ENCODE results near the gene SLC6A5.

Gene SLC6A5

DNA sequence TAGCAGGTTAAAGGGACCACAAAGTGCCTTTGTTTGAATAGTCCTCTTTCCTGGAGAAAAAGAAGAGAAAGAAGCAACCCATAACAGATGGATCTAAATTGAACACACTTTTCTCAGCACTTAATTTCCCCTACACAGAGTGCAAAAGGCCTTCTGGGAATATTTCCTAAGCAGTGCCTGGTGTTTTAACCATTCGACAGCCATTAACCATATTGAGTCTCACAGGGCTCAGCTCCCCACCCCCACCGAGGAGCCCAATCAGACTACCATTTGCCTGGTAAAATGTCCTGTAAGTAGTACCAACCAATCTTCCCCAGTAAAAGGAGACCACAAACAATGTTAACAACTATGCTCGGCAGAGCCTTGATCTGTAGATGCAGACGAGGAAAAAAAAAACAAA is 40.7 kb upstream of the SLC6A5 start:
- no peaks in the 10 kb centered on the region for H4K20me1 ChIP-seq (ENCODE audit: insufficient read depth, low read length)
- no peaks in the 10 kb centered on the region for H3F3A ChIP-seq (ENCODE audit: insufficient read depth, low read length)
- no peaks in the 10 kb centered on the region for H3K4me1 ChIP-seq (ENCODE audit: insufficient read depth, low read length, severe bottlenecking)
- no peaks in the 10 kb centered on the region for H3K9me2 ChIP-seq (ENCODE audit: low read depth, low read length)
- no peaks in the 10 kb centered on the region for H3K9me3 ChIP-seq (ENCODE audit: low read length)
- H2AFZ ChIP-seq (ENCODE audit: low read length), result no peak overlapping the region
- H3K4me2 ChIP-seq (ENCODE audit: low read length), result no peak overlapping the region
- no peak overlapping the region for H3K9ac ChIP-seq (ENCODE audit: low read length)
- no peaks in the 10 kb centered on the region for H3K36me3 ChIP-seq (ENCODE audit: insufficient read depth, low read length)
- TF ChIP-seq, protein P1, sequence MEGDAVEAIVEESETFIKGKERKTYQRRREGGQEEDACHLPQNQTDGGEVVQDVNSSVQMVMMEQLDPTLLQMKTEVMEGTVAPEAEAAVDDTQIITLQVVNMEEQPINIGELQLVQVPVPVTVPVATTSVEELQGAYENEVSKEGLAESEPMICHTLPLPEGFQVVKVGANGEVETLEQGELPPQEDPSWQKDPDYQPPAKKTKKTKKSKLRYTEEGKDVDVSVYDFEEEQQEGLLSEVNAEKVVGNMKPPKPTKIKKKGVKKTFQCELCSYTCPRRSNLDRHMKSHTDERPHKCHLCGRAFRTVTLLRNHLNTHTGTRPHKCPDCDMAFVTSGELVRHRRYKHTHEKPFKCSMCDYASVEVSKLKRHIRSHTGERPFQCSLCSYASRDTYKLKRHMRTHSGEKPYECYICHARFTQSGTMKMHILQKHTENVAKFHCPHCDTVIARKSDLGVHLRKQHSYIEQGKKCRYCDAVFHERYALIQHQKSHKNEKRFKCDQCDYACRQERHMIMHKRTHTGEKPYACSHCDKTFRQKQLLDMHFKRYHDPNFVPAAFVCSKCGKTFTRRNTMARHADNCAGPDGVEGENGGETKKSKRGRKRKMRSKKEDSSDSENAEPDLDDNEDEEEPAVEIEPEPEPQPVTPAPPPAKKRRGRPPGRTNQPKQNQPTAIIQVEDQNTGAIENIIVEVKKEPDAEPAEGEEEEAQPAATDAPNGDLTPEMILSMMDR (IDR thresholded peaks at IDR 0.05; ENCODE audit: low read length), result no peak
- TF ChIP-seq EZH2 (IDR thresholded peaks at IDR 0.05; ENCODE audit: borderline replicate concordance, low read length), result no peak
- no peaks in the 10 kb centered on the region for H3K79me2 ChIP-seq (ENCODE audit: insufficient read depth, low read length)
- H3K27ac ChIP-seq (ENCODE audit: low read depth, low read length, poor library complexity, severe bottlenecking), result no peak overlapping the region
- no peak overlapping the region for H3K4me3 ChIP-seq (ENCODE audit: low read depth, low read length, poor library complexity, severe bottlenecking)
- no peaks in the 10 kb centered on the region for H3K27me3 ChIP-seq (ENCODE audit: insufficient read depth, low read length)

DNA sequence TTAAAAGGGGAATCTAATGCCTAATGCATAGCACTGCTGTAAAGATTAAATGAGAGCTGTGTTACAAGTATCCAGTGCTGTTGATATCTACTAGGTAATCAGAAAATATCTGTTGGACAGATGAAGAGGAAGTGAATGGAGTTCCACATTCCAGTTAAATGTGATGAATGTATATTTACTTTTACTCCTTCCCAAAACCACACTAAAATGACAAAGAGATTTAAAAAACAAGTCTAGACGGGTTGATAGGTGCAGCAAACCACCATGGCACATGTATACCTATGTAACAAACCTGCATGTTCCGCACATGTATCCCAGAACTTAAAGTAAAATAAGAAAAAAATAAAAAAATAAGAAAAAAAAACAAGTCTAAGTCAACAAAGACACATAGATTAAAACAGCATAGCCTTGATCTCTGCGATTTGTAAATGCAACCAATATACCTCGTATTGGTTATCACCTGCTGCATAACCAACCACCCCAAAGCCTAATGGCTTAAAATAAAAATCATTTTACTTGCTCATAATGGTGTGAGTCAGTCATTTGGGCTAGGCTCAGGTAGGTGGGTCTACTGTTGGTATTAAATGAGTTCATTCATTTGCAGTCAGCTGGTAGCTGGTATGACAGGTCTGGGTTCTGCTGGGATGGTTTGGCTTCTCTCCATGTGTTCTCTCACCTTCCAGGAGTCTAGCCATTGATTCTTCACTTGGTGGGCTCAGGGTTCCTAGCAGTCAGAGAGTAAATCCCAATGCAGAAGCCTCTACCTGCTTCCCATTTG is 39.7 kb upstream of the SLC6A5 start:
- Histone ChIP-seq H3K9me2 (ENCODE audit: low read depth, low read length) (no peaks in the 10 kb centered on the region), H3K27ac (ENCODE audit: low read depth, low read length, poor library complexity, severe bottlenecking) (no peak overlapping the region), H3K4me3 (ENCODE audit: low read depth, low read length, poor library complexity, severe bottlenecking) (no peak overlapping the region), H3K9ac (ENCODE audit: low read length) (no peak overlapping the region), H4K20me1 (ENCODE audit: insufficient read depth, low read length) (no peaks in the 10 kb centered on the region), H3K4me1 (ENCODE audit: insufficient read depth, low read length, severe bottlenecking) (no peaks in the 10 kb centered on the region), H3K9me3 (ENCODE audit: low read length) (no peaks in the 10 kb centered on the region), H3K27me3 (ENCODE audit: insufficient read depth, low read length) (no peaks in the 10 kb centered on the region), H3K4me2 (ENCODE audit: low read length) (no peak overlapping the region), H3K79me2 (ENCODE audit: insufficient read depth, low read length) (no peaks in the 10 kb centered on the region), H3K36me3 (ENCODE audit: insufficient read depth, low read length) (no peaks in the 10 kb centered on the region), H3F3A (ENCODE audit: insufficient read depth, low read length) (no peaks in the 10 kb centered on the region), H2AFZ (ENCODE audit: low read length) (no peak overlapping the region)
- no peak for TF ChIP-seq EZH2 (IDR thresholded peaks at IDR 0.05; ENCODE audit: borderline replicate concordance, low read length)
- TF ChIP-seq, protein P1 (IDR thresholded peaks at IDR 0.05; ENCODE audit: low read length), result no peak

DNA sequence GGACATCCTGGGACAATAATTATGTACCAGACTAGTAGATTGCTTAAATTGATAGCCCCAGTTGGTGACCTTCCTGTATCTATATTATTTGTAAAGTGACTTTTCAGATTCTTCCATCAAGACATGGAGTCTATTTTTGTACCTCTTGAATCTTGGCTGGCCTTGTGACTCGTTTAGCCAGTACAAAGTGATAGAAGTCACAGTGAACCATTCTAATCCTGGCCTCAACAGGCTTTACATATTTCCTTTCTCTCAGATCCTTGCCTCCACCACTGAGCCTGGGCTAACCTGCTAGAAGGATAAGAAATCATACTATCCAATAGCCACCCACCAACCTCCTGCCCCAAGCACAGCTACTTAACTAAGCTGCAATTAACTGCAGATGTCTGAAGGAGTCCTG is 37.5 kb upstream of the SLC6A5 start:
- no peak overlapping the region for H3K27ac ChIP-seq (ENCODE audit: low read depth, low read length, poor library complexity, severe bottlenecking)
- no peaks in the 10 kb centered on the region for H3K79me2 ChIP-seq (ENCODE audit: insufficient read depth, low read length)
- H3K27me3 ChIP-seq (ENCODE audit: insufficient read depth, low read length), result no peaks in the 10 kb centered on the region
- no peak overlapping the region for H3K9ac ChIP-seq (ENCODE audit: low read length)
- H4K20me1 ChIP-seq (ENCODE audit: insufficient read depth, low read length), result no peaks in the 10 kb centered on the region
- TF ChIP-seq, protein P1 (IDR thresholded peaks at IDR 0.05; ENCODE audit: low read length), result no peak
- no peak for TF ChIP-seq EZH2 (IDR thresholded peaks at IDR 0.05; ENCODE audit: borderline replicate concordance, low read length)
- no peaks in the 10 kb centered on the region for H3F3A ChIP-seq (ENCODE audit: insufficient read depth, low read length)
- H3K4me3 ChIP-seq (ENCODE audit: low read depth, low read length, poor library complexity, severe bottlenecking), result no peak overlapping the region
- no peaks in the 10 kb centered on the region for H3K9me2 ChIP-seq (ENCODE audit: low read depth, low read length)
- H3K9me3 ChIP-seq (ENCODE audit: low read length), result no peaks in the 10 kb centered on the region
- H3K4me1 ChIP-seq (ENCODE audit: insufficient read depth, low read length, severe bottlenecking), result no peaks in the 10 kb centered on the region
- no peak overlapping the region for H3K4me2 ChIP-seq (ENCODE audit: low read length)
- H2AFZ ChIP-seq (ENCODE audit: low read length), result no peak overlapping the region
- H3K36me3 ChIP-seq (ENCODE audit: insufficient read depth, low read length), result no peaks in the 10 kb centered on the region

Data from OCI-LY1 (cell line).